Kidney (tissue), 14 donors: ENCODE data around the gene BACH1. TPM values are rescaled to one million over a fixed set of nuclear protein-coding genes. Genes with fewer than 3 reads are reported as not detected.

Experiments
- DNase-seq, 5 donors: peaks; one replicate each; pipeline ENCODE4 v3.0.0-alpha.2; 2013 to 2020
- FAIRE-seq: peaks from 2 replicates; lab custom pipeline; 2012; peaks lifted over from hg19 to GRCh38; lab: Jason Lieb, UNC
- H3K27ac ChIP-seq, 2 donors: one replicate each; pipeline ENCODE4 v1.7.0; 2013; ENCODE audit warnings: low read depth in 2 of 2, low read length in 2 of 2, inconsistent platforms in 1 of 2
- H3K27me3 ChIP-seq: one replicate; pipeline ENCODE4 v1.7.1; 2013; ENCODE audit warnings: low read length, inconsistent platforms; ENCODE audit not compliant: control insufficient read depth, insufficient read depth
- H3K36me3 ChIP-seq, 3 donors: one replicate each; pipeline versions ENCODE4 v1.7.0 to v1.7.1; 2013; ENCODE audit warnings: low read length in 3 of 3, control low read depth in 1 of 3, inconsistent platforms in 1 of 3; ENCODE audit not compliant: insufficient read depth in 3 of 3, control insufficient read depth in 2 of 3
- H3K4me1 ChIP-seq, 3 donors: one replicate each; pipeline versions ENCODE4 v1.7.0 to v1.7.1; 2013; ENCODE audit warnings: low read length in 3 of 3, inconsistent platforms in 1 of 3, low read depth in 1 of 3; ENCODE audit not compliant: control insufficient read depth in 2 of 3, insufficient read depth in 2 of 3
- H3K4me3 ChIP-seq, 3 donors: one replicate each; pipeline versions ENCODE4 v1.7.0 to v1.8.1; 2013; ENCODE audit warnings: low read length in 3 of 3, control low read depth in 1 of 3, inconsistent platforms in 1 of 3
- H3K9ac ChIP-seq, 3 donors: one replicate each; pipeline versions ENCODE4 v1.7.0 to v1.7.1; 2013; ENCODE audit warnings: low read length in 3 of 3, control low read depth in 1 of 3, inconsistent platforms in 1 of 3
- H3K9me3 ChIP-seq, 3 donors: one replicate each; pipeline versions ENCODE4 v1.7.0 to v1.7.1; 2013; ENCODE audit warnings: low read length in 3 of 3, control low read depth in 1 of 3, inconsistent platforms in 1 of 3; ENCODE audit not compliant: control insufficient read depth in 2 of 3, insufficient read depth in 1 of 3
- intact Hi-C: fragments of 100-400 bp; cut with DNase I; formaldehyde crosslinking; loops from one replicate; pipeline ENCODE4 v1.11.1; 2022
- polyA plus RNA-seq: library from polyadenylated mRNA; stranded (reverse); fragments of 350-450 nt; fragmentation: Illumina TruSeq; extraction: RNeasy Lipid Tissue Mini Kit (QIAGEN cat#74804); gene quantifications from one replicate; pipeline ENCODE4 v1.2.3, GENCODE V29; 2014; ENCODE audit warnings: low read depth, low replicate concordance; ENCODE audit not compliant: insufficient read depth
- total RNA-seq: library from RNA; stranded (reverse); fragmentation: NEBNext Ultra II Directional; extraction: Animal tissue kit (Norgen Biotek cat#: 25700); gene quantifications from one replicate; pipeline ENCODE4 v1.2.1, GENCODE V29; 2021
- TF ChIP-seq, protein P1 (sequence below): IDR thresholded peaks from 3 replicates; pipeline ENCODE4 v1.5.1; 2012; ENCODE audit warnings: mild to moderate bottlenecking, moderate library complexity, borderline replicate concordance; ENCODE audit not compliant: insufficient read depth; ENCODE audit errors: extremely low read depth
- donor health status: control.
- donor health status: control.
- donor health status: control.
- donor health status: control.
- donor health status: control.
- donor health status: DM: yes; HTN: yes; CAD: no.
- donor health status: Normal renal cell carcinoma (clear cell type).

Gene BACH1
- total and polyA plus RNA-seq, 2 donors from 2014 or later = 5.6 to 85.1 TPM

DNA sequence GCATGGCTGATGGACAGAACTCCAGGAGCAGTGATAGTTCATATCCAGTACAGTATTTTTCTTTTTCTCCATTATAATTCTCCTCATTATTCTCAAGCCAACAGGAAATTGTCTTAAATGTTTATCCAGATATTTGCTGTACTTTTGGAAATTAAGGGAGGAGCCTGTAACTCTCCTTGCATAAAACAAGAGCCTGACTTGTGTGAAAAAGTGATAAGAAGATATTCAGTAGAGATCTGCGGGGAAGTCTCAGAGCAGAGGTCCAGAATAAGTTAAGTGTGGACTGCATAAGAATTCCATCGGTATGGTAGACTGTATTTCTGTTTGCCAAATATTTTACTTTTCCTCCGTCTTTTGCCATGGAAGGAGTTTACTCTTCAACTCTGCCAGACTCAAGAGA lies 70.2 kb downstream of the BACH1 start:
- peaks cover 0 to 4% (median 0%) of the 10 kb centered on the region in 3 donors for H3K36me3 ChIP-seq
- intact Hi-C loops = no loop called here
- no peaks in the 10 kb centered on the region for H3K4me1 ChIP-seq

DNA sequence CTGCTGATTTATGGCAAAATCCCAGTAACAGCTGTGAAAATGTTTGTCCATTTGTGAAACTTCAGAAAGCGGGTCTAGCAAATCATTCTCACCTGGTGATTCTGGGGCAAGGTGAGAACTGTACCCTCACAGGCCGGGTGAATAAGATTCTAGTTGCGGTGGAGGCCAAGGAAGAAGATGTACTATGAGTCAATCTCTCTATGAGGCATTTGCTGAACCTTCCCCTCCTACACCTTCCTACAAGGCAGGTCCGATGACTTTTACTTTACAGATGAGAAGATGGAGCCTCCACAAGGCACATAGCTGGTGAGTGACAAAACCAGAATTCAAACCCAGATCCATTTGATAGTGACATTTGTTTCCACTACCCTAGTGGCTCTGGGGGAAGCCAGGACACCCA lies 72.7 kb downstream of the BACH1 start:
- no peak overlapping the region for H3K27ac ChIP-seq
- DNase-seq (no peak), FAIRE-seq (no peak)
- H3K4me3 ChIP-seq = no peak overlapping the region
- H3K27me3 ChIP-seq = no peaks in the 10 kb centered on the region
- no peaks in the 10 kb centered on the region for H3K4me1 ChIP-seq
- intact Hi-C loops = loop anchor here (10.0 kb wide), 1 partner anchor 277 kb away; no protein-coding TSS in a partner anchor
- H3K9ac ChIP-seq = no peak overlapping the region
- TF ChIP-seq, protein P1, sequence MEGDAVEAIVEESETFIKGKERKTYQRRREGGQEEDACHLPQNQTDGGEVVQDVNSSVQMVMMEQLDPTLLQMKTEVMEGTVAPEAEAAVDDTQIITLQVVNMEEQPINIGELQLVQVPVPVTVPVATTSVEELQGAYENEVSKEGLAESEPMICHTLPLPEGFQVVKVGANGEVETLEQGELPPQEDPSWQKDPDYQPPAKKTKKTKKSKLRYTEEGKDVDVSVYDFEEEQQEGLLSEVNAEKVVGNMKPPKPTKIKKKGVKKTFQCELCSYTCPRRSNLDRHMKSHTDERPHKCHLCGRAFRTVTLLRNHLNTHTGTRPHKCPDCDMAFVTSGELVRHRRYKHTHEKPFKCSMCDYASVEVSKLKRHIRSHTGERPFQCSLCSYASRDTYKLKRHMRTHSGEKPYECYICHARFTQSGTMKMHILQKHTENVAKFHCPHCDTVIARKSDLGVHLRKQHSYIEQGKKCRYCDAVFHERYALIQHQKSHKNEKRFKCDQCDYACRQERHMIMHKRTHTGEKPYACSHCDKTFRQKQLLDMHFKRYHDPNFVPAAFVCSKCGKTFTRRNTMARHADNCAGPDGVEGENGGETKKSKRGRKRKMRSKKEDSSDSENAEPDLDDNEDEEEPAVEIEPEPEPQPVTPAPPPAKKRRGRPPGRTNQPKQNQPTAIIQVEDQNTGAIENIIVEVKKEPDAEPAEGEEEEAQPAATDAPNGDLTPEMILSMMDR = no peak
- H3K36me3 ChIP-seq = peaks cover 0 to 4% (median 0%) of the 10 kb centered on the region in 3 donors
- H3K9me3 ChIP-seq = peaks cover 0 to 2% (median 0%) of the 10 kb centered on the region in 3 donors

More for the DNA sequence above, 70.2 kb downstream of the BACH1 start:
- Histone ChIP-seq H3K9me3 (peaks cover 0 to 3% (median 0%) of the 10 kb centered on the region in 3 donors), H3K4me3 (no peak overlapping the region), H3K9ac (no peak overlapping the region), H3K27ac (no peak overlapping the region), H3K27me3 (no peaks in the 10 kb centered on the region)
- FAIRE-seq (no peak), DNase-seq (no peak)
- TF ChIP-seq, protein P1 = no peak

- Histone ChIP-seq H3K27ac (no peak overlapping the region), H3K27me3 (no peaks in the 10 kb centered on the region), H3K36me3 (peaks cover 0 to 4% (median 0%) of the 10 kb centered on the region in 3 donors), H3K4me1 (no peaks in the 10 kb centered on the region), H3K4me3 (no peak overlapping the region), H3K9me3 (no peaks in the 10 kb centered on the region), H3K9ac (no peak overlapping the region)
- FAIRE-seq = peak; percentile 49
- intact Hi-C loops = loop anchor here (10.0 kb wide), 1 partner anchor 277 kb away; no protein-coding TSS in a partner anchor
- TF ChIP-seq, protein P1 = peak; percentile 84
- peak in 4 of 5 donors; percentile 45 to 90 (median 66) for DNase-seq
Measured at GRCh38 chr21:29372063-29372802, 73.5 kb downstream of the BACH1 start.
